Loucy (cell line): ENCODE data around the gene TTC12.

Experiments
- CTCF ChIP-seq: fragments of 200-600 bp; sonication (generic); conservative IDR thresholded peaks from 2 replicates; pipeline ENCODE4 v1.5.1; 2014; ENCODE audit warnings: mild to moderate bottlenecking, antibody characterized with exemption, low read length
- EZH2phosphoT487 ChIP-seq: fragments of 200-600 bp; IDR thresholded peaks from 2 replicates; pipeline ENCODE4 v1.6.1; 2018; ENCODE audit warnings: antibody characterized with exemption, mild to moderate bottlenecking, moderate library complexity, borderline replicate concordance

GRCh38 chr11:113317339-113317738 lies 3.0 kb downstream of the TTC12 start:
- TF ChIP-seq CTCF: no peak
- TF ChIP-seq EZH2phosphoT487: no peak
